CD4-positive, alpha-beta T cell treated with Interleukin-6 for 4 hours (primary cell): Measurements from ENCODE around the gene ROBO1.
"Not testable (repeated sequence)": the region's sequence is repeated elsewhere in the genome, so short reads cannot be mapped to it uniquely, and the experiment has no call there.

ENCODE experiments used
- DNase-seq: peaks from one replicate; pipeline ENCODE4 v3.0.0-alpha.2; 2020; ENCODE audit warnings: mixed read lengths

The ROBO1 gene

GRCh38 chr3:79217096-79217495, 550.7 kb downstream of the ROBO1 start:
- no peak for DNase-seq

- DNase-seq: no peak
Measured at GRCh38 chr3:79215286-79215685, 552.5 kb downstream of the ROBO1 start.

GRCh38 chr3:79211586-79212359, 556.0 kb downstream of the ROBO1 start:
- no peak for DNase-seq

- DNase-seq: no peak
Measured at GRCh38 chr3:79204351-79204750, 563.4 kb downstream of the ROBO1 start.

GRCh38 chr3:79203144-79203519, 564.7 kb downstream of the ROBO1 start:
- no peak for DNase-seq

GRCh38 chr3:79202471-79203143, 565.2 kb downstream of the ROBO1 start:
- no peak for DNase-seq

GRCh38 chr3:79200456-79200855, 567.3 kb downstream of the ROBO1 start:
- DNase-seq: no peak

GRCh38 chr3:79199966-79200365, 567.8 kb downstream of the ROBO1 start:
- DNase-seq: no peak

- no peak for DNase-seq
Measured at GRCh38 chr3:79187426-79187825, 580.4 kb downstream of the ROBO1 start.

GRCh38 chr3:79184251-79184650, 583.5 kb downstream of the ROBO1 start:
- DNase-seq: no peak

- DNase-seq: no peak
Measured at GRCh38 chr3:79183496-79183895, 584.3 kb downstream of the ROBO1 start.

- DNase-seq: no peak
Measured at GRCh38 chr3:79178471-79179180, 589.2 kb downstream of the ROBO1 start.

- no peak for DNase-seq
Measured at GRCh38 chr3:79175870-79176269, 591.9 kb downstream of the ROBO1 start.

GRCh38 chr3:79173259-79173658, 594.5 kb downstream of the ROBO1 start:
- not testable (repeated sequence) for DNase-seq

GRCh38 chr3:79172241-79172640, 595.6 kb downstream of the ROBO1 start:
- no peak for DNase-seq

GRCh38 chr3:79170021-79170420, 597.8 kb downstream of the ROBO1 start:
- no peak for DNase-seq

GRCh38 chr3:79167651-79168416, 600.0 kb downstream of the ROBO1 start:
- no peak for DNase-seq

GRCh38 chr3:79162653-79163052, 605.1 kb downstream of the ROBO1 start:
- no peak for DNase-seq

- DNase-seq: no peak
Measured at GRCh38 chr3:79161941-79162340, 605.9 kb downstream of the ROBO1 start.

GRCh38 chr3:79160421-79160820, 607.4 kb downstream of the ROBO1 start:
- no peak for DNase-seq

- DNase-seq: no peak
Measured at GRCh38 chr3:79159736-79160135, 608.1 kb downstream of the ROBO1 start.

GRCh38 chr3:79157191-79157590, 610.6 kb downstream of the ROBO1 start:
- no peak for DNase-seq

GRCh38 chr3:79154865-79155264, 612.9 kb downstream of the ROBO1 start:
- no peak for DNase-seq
